ENCODE results near the gene FDX2.
"Not testable (repeated sequence)": the region's sequence is repeated elsewhere in the genome, so short reads cannot be mapped to it uniquely, and the experiment has no call there.

FDX2 gene

DNA sequence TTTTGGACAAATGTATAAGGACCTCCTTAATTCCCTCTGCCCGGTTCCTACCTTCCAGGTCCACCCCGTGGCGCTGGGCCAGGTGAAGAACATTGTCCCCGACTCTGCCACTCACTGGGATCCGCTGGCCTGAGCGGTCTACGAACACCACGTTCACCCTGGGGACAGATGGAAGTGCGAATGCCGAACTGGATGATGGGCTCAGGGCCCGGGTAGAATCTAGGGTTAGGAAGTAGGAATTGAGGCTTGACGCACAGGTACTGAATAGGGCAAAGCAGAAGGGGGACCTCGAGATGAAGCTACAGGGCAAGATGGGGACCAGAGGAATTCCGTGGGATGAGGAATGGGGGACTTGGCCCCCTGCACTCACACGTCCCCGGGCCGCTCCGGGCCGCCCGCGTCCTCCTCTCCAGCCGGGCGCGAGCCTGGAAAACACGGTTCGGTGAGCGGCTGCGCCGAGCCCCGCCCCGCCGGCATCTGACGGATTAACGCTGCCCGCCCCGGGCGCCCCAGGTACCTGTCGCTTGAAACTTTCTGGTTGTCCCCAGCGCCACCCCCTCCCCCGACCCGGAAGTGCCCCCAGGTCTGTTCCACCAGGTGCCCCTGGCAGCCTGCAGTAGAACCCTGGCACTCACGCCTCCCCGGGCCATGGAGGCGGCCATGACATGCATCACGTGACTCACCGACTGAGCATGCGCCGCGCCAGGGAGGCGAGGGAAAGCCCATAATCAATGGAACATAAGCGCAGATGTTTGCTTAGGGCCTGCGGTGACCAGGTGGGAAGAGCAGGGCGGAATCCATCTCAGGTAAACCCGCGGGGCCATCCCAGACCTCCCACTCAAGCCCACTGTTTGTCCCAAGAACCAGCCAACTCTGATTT is at the start of gene FDX2:
Gene FDX2, minus strand, starts transcription at position 681 of the 880 bp plus-strand sequence. Its CDS starts 19 bp downstream, at position 662.
- peak; percentile 76 for DNase-seq

DNA sequence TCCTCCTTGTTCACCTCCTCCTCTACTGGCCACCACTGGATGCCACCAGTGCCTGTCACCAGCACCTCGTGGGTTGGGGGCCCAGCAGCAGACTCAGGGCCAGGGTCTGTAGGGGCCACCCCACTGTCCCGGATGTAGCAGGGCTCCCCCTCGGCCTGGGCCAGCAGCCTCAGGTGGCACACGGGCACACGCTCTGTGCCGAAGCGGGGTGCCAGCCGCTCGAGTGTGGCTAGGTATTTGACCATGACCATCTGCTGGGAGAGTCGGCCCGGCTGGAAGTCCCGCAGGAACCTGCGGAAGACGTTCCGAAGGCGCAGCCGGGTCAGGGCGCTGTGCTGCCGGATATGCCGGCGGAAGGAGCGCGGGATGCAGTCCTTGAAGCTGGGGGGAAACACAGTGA is 49.7 kb upstream of the FDX2 start:
- no peak for DNase-seq

DNA sequence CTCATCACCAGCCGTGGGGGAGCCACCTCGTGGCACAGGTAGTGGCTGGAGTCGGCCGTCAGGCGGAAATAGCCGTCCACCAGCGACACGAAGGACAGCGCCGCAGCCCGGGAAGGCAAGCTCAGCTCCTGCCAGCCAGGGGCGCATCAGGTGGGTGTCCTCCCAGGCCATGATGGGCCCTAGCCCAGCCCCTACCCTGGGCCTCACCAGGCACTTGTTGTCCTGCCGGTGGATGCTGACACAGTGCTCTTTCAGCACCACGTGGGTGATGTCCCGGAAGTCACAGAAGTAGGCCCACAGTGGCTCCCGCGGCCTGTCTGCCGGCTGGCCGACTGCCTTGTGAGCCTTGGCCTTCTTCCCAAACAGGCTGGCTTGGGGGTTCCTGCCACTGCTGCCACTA is 48.8 kb upstream of the FDX2 start:
- no peak for DNase-seq

DNA sequence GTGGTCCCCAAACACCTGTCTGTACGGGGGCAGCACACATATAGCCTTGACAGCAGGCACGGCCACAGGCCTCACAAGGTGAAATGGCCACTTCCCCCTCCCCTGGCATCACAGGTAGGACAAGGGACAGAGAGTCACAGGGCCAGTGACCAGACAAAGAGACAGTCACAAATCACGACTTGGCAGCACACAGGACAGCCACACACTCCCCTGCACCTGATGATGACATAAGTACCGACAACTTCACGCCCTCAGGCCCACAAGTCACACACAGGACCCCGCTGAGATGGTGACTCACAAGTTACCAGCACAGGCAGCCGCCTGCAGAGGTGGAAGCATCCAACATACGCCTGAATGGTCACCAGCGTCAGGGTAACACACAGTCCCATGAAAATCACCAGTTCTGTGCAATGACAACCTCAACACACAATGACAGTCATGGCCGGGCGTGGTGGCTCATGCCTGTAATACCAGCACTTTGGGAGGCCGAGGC is 48.0 kb upstream of the FDX2 start:
- DNase-seq, result no peak

DNA sequence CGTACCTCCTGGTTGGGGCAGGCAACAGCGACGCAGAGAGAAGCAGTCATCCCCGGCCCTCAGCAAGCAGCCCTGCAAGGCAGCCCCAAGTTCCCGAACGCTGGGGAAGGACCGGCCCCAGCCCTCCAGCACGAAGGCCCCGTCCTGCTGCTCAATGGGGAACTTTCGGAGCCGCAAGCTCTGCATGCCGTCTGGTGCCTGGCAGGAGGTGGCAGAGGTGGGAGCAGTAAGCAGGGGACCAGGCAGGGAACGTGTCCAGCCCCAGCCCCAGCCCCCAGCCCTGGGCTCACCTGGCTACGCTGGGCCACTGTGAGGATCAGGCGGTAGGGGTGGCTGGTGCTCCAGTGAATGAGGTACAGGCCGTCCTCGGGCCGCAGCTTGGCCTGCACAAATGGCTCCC is 46.4 kb upstream of the FDX2 start:
- DNase-seq, result no peak

DNA sequence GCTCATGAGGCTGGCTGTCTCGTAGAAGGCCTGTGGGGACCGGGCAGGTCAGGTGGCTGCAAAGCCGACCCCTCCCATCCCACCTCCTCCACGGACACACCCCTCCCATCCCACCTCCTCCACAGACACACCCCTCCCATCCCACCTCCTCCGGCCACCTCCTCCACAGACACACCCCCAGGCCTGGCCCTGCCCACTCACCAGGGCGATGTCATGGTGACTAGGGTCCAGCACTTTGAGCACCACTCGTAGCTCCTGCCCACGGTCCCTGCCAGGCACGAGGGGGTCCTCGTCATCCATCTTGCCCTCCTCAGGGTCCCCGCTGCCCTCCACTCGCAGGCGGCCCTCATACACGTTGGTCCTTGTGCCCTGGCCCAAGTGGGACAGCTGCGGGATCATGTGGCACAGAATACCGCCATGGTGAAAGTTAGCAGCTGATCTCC is 45.8 kb upstream of the FDX2 start:
- DNase-seq, result no peak

DNA sequence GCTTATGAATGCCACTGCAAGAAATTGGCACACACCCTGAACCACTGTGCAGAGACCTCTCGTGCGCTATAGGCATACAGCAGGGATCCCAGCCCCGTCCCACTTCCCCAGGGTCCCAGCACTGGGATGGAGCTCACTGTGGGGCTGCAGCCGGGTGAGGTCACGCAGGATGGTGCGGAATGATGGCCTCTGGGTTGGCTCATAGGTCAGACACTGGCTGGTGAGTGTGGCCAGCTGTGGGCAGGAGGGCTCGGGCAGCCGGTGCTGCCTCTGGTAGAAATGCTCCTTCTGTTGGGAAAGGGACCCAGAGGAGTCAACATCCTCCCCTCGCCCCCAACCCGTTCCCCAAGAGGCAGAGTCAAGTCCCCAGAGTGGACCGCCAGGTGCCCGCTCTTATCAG is 40.6 kb upstream of the FDX2 start:
- DNase-seq, result no peak

DNA sequence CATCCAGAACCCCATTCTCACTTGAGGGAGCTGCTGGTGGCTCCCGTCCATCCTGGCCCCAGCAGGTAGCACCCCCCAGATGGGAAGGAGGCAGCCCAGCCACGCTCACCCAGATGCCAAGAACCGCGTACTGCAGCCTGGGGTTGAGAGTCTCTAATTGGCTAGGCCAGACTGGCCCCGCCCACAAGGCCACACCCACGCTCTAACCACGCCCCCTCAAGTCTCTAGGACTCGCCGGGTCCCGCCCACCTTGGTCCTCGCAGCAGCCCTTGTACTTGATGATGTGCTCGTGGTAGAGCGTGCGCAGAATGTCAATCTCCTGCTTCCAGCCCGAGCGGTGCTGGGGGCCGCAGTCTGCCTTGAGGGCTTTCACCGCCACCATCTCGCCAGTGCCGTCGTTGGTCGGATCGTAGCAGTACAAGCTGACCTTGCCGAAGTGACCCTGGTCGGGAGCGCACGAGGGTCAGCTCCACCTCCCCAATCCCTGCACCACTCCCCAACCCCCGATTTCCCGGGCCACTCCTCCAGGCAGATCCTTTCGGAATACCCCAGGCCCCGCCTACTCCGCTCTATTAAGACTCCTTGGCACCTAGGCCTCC is 38.1 kb upstream of the FDX2 start:
- no peak for DNase-seq

DNA sequence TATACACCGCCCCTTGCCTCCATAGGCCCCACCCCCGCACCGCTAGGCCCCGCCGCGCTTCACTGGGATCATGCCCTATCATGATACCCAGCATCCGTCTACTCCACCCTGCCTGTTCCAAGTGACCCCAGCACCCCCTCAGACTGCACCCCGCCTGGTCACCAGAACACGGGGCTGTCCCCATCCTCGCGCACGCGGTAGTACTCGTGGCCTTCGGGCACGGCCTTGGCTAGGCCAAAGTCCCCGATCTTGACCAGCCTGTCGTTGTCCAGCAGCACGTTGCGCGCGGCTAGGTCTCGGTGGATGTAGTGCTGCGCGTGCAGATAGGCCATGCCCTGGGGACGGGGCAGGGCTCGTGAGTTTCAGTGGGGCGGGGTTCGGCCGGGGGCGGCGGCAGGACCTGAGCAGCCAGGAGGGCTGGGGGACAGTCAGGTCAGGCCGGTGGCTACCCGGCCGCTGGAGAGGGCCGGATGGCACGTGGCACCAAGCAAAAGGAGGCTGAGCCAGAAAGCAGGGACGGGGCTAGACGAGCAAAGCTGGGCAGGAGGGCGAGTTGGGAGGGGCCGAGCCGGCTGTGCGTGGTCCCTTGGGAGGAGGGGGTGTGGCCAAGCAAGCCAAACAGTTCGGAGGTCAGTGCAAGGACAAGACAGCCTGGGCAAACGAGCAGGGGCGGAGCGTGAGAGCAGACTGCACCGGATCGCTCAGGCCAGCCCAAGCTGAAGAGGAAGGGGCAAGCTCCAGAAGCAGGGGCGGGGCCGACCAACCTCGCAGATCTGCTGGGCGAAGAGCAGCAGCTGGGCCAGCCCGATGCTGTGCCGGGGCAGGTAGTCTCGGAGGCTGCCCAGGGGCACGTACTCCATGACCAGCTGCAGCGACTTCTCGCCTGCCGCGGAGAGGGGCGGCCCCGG is 37.2 kb upstream of the FDX2 start:
- no peak for DNase-seq

DNA sequence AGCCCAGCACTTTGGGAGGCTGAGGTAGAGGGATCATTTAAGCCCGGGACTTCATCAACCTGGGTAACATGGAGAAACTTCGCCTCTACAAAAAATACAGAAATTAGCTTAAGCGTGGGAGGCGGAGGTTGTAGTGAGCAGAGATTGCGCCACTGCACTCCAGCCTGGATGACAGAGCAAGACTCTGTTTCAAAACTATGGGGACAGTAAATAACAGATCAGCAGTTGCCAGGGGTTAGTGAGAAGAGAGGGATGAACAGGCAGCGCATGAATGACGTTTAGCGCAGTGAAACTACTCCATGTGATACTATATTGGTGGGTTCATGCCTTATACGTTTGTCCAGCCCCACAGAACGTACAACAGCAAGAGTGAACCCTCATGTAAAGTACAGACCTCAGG is 30.7 kb upstream of the FDX2 start:
- peak; percentile 7 for DNase-seq

DNA sequence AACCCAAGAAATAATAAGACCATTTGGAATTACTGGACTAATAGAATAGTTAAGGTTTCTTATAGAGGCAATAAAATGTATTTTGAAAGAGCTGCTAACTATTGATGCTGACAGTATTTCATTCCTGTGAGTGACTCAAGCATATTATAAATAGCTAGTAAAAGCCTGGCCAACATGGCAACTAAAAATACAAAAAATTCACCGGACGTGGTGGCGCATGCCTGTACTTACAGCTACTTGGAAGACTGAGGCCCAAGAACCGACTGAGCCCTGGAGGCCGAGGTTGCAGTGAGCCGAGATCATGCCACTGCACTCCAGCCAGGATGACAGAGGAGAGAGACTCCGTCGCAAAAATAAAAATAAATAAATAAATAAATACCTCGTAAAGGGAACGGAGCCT is 29.0 kb upstream of the FDX2 start:
- no peak for DNase-seq

DNA sequence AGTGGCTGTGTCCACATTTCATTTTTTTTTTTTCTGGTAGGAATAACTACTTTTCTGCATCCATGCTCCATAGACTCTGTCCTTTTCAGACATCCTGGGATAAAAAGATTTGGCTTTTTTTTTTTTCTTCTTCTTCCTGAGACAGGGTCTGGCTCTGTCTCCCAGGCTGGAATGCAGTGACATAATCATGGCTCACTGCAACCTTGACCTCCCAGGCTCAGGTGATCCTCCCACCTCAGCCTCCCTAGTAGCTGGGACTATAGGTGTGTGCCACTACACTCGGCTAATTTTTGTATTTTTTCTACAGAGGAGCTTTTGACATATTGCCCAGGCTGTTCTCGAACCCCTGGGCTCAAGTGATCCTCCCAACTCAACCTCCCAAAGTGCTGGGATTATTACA is 27.7 kb upstream of the FDX2 start:
- DNase-seq, result no peak

DNA sequence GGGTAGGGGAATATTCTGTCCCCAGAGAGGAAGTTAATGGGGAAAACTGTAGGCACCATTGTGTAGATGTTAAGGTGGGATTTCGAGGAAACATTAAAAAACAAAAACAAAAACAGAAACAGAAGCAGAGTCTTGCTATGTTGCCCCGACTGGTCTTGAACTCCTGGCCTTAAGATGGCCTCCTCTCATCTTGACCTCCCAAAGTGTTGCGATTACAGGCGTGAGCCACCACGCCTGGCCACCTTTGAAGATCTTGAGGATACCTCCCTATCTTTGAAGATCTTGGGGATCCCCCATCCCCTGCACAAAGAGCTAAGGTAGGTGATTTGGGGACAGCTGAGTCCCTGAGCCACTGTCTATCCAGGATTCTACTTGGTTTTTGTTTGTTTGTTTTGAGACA is 24.2 kb upstream of the FDX2 start:
- no peak for DNase-seq

DNA sequence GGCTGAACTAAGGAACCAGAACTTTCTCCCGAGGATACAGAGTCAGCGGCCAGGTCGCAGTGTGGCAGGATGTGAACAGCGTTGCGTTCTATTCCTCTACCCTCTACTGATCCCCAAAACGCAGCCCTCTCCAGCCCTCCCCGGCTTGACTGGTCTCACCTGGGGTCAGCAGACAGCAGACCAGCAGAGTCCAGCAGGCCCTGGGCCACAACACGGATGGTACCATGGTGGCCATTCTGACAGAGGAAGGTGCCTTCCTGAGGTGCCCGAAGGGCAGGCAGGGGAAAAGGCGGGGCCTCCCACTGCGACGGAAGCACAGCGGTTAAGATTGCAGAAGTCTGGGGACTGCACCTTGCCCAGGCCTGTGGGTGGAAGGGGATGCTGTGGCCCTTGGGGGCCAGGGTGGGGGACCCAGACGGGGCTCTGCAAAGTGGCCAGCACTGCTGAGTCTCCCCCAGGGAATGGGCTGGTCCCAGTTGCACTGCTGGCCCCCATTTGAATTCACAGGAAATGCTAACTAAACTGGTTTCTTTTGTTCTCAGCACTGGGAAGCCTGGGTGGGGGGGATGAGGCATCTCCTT is 23.7 kb upstream of the FDX2 start, which contains the start of gene ICAM3:
Gene ICAM3, minus strand, starts transcription at position 245 of the 581 bp plus-strand sequence. Its CDS starts 10 bp downstream, at position 235.
- no peak for DNase-seq

DNA sequence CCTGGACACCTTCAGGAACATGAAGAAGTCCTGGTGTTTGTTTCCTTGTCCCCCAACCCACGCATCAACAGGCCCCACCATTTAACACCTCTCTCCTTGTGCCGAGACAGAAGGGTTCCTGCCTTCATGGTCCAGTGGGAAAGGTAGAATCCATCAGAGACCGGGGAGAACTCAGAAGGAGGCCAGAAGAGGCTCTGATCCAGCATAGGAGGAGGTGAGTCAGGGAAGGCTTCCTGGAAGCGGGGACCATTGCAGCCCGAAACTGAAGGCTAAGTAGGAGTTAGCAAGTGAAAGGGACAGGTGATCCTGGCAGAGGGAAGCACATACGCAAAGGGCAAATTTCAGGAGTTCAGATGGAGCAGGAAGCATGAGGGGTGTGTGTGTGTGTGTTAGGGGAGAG is 23.1 kb upstream of the FDX2 start:
- no peak for DNase-seq

DNA sequence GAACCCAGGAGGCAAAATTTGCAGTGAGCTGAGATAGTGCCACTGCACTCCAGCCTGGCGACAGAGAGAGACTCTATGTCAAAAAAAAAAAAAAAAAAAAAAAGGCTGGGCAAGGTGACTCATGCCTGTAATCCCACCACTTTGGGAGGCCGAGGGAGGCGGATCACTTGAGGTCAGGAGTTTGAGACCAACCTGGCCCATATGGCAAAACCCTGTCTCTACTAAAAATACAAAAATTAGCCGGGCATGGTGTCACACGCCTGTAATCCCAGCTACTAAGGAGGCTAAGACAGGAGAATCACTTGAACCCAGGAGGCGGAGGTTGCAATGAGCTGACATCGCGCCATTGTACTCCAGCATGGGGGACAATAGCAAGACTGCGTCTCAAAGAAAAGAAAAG is 20.9 kb upstream of the FDX2 start:
- DNase-seq, result not testable (repeated sequence)

DNA sequence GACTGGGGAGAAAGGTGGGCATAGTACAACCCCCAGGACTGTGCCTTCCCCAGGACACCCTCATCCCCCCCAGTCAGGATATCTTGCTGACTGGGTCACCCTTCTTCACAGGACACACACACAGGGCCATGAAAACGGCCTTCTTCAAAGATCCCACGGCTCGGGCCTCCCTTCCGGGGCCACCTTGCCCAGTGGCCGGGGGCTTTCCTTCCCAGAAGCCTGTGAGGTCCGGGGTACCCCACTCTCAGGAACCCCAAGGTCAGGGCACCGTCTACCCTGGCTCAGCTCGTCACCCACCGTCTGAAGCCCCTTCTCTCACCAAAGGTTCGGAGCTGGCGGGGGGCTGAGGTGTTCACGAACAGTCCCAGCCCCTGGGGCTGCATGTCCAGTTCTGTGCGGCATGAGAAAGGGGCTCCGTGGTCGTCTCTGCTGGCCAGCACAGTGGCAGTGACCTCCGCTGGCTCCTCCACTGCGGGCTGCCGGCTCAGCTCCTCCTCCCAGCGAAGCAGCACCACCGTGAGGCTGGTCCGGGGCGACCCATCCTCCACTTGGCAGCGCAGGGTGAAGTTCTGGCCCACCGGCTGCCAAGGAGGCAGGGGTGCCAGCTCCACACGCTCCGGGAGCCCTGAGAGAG is 19.7 kb upstream of the FDX2 start:
- no peak for DNase-seq

DNA sequence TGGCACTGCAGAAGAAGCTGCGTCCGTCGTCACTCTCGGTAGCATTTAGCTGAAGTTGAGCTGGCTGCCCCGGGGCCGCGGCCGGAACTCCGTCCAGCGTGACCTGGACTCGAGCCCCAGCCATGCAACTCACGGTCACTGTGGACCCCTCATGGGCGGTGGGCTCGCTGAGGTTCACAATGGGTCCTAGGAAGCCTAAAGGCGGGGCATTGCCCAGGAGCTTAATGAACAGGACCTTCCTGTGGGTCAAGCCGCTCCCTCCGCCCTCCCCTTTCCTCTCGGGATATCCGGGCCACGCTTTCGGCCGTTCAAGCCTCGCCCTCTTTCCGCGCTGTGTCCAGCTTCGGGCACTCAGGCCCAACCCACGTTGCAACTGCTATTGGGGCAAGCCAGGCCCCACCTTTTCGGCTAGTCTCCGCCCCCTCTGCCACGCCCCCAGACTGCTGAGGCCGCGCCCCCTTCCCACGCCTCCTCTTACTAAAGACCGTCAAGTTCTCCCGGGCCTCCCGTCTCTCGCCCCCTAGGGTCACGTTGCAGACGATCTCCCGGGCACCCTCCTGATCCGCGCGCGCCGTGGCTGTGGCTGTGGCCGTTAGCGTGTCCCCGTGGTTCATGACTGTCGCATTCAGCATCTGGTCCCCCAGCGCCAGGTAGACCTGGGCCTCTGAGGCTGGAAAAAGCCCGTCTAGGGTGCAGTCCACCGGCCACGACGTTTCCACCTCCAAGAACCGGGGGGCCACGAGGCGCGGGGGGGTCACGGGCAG is 19.0 kb upstream of the FDX2 start:
- peak; percentile 97 for DNase-seq

DNA sequence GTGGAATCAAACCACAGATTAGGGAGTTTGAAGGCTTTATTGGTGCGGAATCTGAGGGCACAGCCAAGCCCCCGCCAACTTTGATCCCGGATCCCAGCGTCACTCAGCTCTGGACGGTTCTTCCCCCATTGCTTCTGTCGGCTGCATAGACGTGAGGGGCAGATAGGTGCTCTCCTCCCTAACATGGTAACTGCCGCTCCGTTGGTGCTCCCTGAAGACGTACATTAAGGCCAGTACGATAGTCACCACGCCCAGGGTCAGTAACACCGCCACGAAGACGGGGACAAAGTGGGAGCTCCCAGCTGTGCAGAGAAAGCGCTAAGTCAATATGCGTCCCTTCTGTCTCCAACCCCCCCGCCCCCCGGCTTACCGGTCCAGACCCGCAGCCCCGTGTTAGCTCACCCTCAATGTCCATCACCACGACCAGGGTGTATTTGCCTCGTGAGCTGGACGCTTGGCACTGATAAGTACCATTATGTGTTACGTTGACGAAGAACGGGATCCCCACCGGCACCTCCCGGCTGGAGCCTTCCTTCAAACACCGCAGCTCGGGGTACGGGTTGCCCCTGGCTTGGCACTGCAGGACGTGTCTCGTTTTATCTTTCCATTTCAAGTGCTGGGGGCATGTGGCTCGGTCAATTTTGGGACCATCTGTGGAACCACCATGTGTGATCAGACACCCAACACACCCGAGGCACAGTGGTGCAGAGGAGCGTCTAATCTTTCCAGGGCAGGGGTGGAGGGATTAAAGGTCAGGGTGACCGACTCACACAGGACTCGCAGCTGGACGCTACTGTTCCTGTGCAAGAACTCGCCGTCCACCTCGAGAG is 18.2 kb upstream of the FDX2 start:
- DNase-seq, result peak; percentile 9

DNA sequence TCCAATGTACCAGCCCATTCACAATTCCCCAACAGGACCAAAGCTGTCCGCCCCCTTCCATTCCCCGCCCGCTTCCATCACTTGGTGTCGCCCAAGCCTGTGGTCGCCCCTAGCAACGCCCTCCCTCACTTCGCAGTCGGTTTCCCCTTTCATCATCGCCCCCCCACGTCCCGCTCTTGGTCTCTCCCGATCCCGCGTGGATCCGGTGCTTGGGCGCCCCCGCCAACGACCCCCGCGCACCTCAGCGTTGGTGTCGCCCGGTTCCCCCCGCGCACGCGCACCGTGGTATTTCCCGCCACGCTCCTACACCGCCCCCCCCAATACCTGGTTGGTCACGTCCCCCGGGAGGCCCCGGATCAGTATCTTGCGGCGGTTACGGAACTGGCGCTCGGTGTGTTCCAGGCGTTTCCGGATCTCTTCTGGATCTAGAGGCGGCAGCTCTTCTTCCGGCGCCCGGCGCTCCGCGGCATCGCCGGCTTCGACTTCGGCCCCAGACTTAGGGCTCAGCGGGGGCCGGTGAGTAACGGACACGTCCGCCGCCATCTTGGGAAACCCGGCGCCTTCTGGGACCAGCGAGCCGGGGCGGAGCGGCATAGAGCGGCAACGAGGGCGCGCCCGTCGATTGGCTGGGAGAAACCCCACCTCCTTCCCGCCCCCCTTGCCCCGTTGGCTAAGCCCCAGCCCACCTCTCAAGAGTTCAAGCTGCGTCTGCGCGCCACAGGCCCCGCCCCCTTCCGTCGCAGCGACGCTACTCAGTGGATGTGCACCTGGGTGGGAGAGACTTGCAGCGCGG is 17.3 kb upstream of the FDX2 start, which contains the start of gene RAVER1:
Gene RAVER1, minus strand, starts transcription at position 565 of the 793 bp plus-strand sequence. Its CDS starts 22 bp downstream, at position 543.
- DNase-seq, result peak; percentile 92
